ENCODE data around the gene HK1.
"Not testable (repeated sequence)": the region's sequence is repeated elsewhere in the genome, so short reads cannot be mapped to it uniquely, and the experiment has no call there.

Gene HK1

GRCh38 chr10:69254877-69255276 is 23.4 kb upstream of the HK1 start:
- DNase-seq (ENCODE audit: low spot score): no peak

DNA sequence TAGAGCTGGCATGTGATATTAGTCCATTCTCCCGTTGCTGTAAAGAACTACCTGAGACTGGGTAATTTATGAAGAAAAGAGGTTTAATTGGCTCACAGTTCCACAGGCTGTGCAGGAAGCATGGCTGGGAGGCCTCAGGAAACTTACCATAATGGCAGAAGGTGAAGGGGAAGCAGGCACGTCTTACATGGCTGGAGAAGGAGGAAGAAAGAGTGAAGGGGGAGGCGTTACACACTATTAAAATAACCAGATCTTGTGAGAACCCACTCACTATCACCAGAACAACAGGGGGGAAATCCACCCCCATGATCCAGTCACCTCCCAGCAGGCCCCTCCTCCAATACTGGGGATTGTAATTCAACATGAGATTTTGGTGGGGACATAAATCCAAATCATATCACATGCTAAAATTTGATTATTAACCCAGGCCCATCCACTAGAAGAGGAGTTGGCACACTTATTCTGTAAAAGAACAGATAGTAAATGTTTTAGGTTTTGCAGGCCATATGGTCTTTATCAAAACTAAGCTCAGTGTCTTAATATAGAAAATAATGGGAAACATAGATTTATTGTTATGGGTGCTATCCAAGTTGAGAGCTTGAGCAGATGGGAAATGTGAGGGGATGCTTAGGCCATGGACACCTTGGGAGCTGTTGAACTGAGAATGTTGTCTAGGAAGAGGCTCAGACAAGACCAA is 18.6 kb upstream of the HK1 start:
- no peak for DNase-seq (ENCODE audit: low spot score)

DNA sequence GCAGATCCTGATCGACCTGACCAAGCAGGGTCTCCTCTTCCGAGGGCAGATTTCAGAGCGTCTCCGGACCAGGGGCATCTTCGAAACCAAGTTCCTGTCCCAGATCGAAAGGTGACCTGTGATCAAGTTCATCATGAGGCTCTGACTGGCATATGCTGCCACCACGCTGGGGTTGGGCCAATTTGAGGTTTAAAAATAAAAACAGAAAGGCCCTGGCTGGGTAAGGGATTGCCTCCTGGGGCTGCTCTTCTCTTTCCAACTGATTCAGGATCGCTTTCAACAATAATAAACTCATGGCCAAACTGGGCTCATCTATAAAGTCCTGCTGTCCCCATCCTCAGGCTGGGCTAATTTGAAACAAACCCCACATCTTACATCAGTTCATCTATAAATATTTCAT is 17.1 kb upstream of the HK1 start:
- no peak for DNase-seq (ENCODE audit: low spot score)

GRCh38 chr10:69262292-69262751 is 16.0 kb upstream of the HK1 start:
- no peak for DNase-seq (ENCODE audit: low spot score)

DNA sequence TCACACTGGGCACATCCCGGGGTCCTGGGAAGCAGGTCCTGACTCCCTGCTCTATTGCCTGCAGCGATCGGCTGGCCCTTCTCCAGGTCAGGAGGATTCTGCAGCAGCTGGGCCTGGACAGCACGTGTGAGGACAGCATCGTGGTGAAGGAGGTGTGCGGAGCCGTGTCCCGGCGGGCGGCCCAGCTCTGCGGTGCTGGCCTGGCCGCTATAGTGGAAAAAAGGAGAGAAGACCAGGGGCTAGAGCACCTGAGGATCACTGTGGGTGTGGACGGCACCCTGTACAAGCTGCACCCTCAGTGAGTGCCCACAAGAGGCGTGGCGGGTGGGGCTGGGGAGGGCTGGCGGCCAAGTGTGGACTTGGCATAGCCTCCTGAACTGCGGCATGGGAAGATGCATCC is 12.8 kb upstream of the HK1 start:
- no peak for DNase-seq (ENCODE audit: low spot score)

- no peak for DNase-seq (ENCODE audit: low spot score)
Measured at GRCh38 chr10:69268761-69269416, 9.4 kb upstream of the HK1 start.

DNA sequence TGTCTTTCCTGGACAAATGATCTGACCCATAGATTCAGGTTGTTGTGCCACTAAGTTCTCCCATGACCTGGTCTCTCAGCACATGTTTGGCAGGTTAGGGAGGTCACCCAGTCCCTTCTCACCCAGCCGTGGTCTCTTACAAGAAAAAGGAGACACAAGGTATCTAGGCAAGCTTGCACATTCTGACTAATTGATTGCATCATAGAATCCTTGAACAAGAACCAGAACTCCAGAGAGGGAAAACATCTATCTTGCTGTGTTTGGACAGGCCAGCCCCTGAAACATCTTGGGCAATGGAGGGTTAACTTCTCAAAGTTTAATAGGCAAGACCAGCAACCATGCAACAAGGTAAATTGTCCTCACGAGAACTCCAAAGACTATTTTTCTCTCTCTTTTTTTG is 8.5 kb upstream of the HK1 start:
- DNase-seq (ENCODE audit: low spot score): no peak

- DNase-seq (ENCODE audit: low spot score): no peak
Measured at GRCh38 chr10:69270990-69271389, 7.3 kb upstream of the HK1 start.

GRCh38 chr10:69272624-69273023 is 5.7 kb upstream of the HK1 start:
- DNase-seq (ENCODE audit: low spot score): no peak

GRCh38 chr10:69275444-69275843 is 2.9 kb upstream of the HK1 start:
- DNase-seq (ENCODE audit: low spot score): no peak

DNA sequence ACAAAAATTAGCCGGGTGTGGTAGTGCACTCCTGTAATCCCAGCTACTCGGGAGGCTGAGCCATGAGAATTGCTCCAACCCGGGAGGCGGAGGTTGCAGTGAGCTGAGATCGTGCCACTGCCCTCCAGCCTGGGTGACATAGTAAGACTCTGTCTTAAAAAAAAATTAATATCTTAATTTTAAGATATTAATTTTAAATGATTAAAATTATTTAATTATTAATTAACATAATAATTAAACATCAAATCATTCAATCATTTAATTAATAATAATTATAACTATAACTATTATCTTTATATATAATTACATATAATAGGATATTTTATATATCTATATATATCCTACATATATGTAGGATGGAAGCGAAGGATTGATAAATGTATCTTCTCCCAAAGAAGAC is 1.8 kb upstream of the HK1 start:
- DNase-seq (ENCODE audit: low spot score): no peak

DNA sequence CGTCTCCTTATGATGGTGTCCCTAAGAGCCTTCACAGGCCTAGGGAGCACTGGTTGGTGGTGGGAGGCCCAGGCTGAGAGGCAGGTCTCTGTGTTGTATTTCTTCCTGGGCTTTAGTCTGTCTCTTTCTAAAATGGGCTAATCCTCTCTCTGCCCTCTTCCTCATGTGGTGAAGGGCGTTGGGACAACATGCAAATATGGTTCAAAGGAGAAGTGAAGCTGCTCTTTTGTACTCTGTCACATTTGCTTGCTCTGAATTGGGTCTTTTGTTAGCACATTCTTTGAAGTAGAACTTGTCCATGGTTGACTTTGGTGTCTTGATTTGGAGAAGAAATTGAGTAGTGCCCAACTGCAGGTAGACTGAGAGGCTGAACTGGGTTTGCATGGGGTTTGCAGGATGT is 814 bp downstream of the HK1 start:
- no peak for DNase-seq (ENCODE audit: low spot score)

DNA sequence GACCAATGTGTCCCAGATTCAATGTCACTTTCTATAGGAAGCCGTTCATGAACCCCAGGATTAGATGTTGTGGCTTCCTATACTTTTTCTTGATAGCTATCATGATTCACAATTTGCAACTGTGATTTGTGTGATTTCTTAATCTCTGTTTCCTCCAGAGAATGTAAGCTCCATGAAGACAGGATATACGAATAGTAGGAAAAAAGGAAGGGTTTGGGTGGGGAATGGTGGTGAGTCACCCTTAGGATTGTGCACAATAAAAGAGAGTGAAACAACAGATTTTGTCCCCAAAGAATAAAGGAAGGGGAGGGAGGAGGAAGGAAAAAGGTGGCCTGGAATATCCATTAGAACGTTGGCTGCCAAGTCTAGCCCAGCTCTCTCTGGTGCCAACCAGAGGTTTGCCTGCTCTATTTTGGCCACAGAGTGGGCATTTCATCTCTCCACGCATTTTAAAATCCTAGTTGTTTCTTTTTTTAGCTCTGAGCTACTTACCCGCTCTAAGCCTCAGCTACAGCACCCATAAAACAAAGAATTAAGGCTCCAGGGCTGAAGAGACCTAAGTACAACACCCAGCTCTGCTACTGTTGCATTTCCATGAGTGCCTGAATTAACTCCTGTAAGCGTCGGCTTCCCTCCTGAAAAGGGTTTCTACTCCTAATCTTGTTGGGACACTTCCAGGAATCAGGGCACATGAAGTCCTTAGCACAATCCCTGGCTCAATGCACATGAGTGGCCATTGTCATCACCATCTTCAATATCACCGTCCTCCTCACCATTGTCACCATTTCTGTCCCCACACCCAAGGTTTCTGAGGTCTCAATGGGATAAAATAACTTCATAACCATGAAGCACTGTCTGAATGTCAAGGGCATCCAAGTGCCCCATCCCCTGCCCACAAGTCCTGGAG is 3.5 kb downstream of the HK1 start:
- DNase-seq (ENCODE audit: low spot score): no peak

DNA sequence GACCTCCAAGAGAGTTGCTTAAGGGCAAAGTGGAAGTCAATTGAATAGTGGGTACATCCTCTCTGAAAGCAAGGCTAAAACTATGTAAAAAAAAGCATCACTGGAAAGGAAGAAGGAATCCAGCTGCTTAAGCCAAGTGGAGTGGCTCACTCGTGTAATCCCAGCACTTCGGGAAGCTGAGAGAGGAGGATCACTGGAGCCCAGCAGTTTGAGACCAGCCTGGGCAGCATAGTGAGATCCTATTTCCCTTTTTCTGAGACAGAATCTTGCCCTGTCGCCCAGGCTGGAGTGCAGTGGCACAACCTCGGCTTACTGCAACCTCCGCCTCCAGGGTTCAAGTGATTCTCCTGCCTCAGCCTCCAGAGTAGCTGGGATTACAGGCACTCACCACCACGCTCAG is 6.1 kb downstream of the HK1 start:
- DNase-seq (ENCODE audit: low spot score): not testable (repeated sequence)

- DNase-seq (ENCODE audit: low spot score): no peak
Measured at GRCh38 chr10:69285699-69286098, 7.4 kb downstream of the HK1 start.

DNA sequence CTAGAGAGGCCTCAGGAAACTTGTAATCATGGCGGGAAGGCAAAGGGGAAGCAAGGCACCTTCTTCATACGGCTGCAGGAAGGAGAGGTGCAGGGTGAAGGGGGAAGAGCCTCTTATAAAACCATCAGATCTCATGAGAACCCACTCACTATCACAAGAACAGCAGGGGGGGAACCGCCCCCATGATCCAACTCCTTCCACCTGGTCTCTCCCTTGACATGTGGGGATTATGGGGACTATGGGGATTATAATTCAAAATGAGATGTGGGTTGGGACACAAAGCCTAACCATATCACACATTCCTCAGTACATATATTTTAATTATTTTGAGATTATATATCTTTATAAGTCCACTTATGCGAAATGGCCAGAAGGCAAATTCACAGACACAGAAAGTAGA is 8.9 kb downstream of the HK1 start:
- DNase-seq (ENCODE audit: low spot score): no peak

- DNase-seq (ENCODE audit: low spot score): no peak
Measured at GRCh38 chr10:69290993-69291392, 12.7 kb downstream of the HK1 start.

- no peak for DNase-seq (ENCODE audit: low spot score)
Measured at GRCh38 chr10:69292459-69292858, 14.2 kb downstream of the HK1 start.

DNA sequence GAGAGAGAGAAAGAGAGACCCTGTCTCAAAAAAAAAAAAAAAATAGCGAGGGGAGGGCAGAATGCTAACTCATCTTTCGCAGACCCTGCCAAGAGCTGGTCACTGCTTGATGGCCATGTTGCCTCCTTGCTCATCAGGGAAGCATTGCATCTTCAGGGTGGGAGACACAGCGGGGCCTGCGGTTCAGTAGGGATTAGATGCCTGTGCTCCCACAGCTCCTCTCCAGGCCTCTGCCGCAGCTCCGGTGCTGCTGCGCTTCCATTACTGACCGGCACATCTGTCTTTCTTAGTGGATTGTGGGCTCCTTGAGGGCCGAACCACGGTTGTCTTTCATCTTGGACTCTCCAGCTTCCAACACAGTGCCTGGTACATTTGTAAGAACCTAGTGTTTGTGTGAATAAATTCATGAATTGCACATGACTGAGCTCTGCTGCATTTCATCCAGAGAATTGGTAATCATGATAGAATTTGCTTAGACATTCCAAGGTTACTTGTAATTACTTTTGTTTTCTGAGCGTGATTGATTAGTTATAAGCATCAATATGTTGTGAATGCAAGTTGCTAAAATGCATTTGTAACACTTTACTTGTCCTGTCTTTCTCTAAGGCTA is 16.8 kb downstream of the HK1 start:
- DNase-seq (ENCODE audit: low spot score): no peak

- DNase-seq (ENCODE audit: low spot score): no peak
Measured at GRCh38 chr10:69303632-69304051, 25.3 kb downstream of the HK1 start.

DNA sequence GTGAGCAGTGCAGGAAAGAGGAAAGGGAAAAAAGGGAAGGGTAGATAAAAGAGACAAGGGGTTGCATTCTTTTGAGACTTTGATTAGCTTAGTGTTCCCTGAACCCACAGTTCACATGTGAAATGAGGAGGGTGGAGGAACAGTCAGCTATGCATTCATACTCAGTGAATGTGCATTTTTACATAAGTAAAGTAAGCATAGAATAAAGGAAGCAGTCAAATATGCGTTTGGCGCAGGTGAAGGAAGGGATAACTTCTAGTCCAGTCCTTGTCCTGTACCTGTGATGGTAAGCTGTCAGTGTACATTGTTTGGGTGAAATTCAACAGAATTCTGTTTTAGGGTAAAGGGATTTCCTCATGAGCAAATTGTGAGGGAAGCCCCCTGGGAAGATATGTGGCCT is 28.1 kb downstream of the HK1 start:
- no peak for DNase-seq (ENCODE audit: low spot score)

GRCh38 chr10:69307434-69307833 is 29.1 kb downstream of the HK1 start:
- DNase-seq (ENCODE audit: low spot score): no peak
